GM19240 (cell line): ENCODE measurements around the gene GIMAP5.
"Not testable (repeated sequence)": the region's sequence is repeated elsewhere in the genome, so short reads cannot be mapped to it uniquely, and the experiment has no call there.

Experiments
- DNase-seq: peaks from one replicate; pipeline ENCODE4 v3.0.0; 2011; ENCODE audit warnings: low spot score; ENCODE audit not compliant: insufficient read length

Gene GIMAP5

DNA sequence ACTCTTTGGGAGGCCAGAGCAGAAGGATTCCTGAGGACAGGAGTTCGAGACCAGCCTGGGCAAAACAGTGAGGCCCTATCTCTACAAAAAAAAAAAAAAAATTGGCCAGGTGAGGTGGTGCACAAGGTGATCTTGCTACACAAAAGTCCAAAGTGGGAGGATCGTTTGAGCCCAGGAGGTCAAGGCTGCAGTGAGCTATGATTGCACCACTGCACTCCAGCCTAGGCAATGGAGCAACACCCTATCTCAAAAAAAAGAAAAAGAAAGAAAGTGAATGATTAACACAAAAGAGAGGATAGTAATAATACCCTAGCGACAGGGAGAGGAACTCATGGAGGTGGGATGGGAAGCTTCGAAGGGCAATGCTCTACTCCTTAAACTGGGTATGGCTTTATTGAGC lies 32.5 kb downstream of the GIMAP5 start:
- DNase-seq: no peak

DNA sequence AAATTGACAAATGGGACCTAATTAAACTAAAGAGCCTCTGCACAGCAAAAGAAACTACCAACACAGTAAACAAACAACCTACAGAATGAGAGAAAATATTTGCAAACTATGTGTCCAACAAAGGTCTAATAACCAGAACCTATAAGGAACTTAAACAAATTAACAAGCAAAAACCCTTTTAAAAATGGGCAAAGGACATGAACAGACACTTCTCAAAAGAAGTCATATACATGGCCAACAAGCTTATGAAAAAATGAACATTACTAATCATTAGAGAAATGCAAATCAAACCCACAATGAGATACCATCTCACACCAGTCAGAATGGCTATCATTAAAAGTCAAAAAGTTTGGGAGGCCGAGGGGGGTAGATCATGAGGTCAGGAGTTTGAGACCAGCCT lies 36.9 kb downstream of the GIMAP5 start:
- not testable (repeated sequence) for DNase-seq

DNA sequence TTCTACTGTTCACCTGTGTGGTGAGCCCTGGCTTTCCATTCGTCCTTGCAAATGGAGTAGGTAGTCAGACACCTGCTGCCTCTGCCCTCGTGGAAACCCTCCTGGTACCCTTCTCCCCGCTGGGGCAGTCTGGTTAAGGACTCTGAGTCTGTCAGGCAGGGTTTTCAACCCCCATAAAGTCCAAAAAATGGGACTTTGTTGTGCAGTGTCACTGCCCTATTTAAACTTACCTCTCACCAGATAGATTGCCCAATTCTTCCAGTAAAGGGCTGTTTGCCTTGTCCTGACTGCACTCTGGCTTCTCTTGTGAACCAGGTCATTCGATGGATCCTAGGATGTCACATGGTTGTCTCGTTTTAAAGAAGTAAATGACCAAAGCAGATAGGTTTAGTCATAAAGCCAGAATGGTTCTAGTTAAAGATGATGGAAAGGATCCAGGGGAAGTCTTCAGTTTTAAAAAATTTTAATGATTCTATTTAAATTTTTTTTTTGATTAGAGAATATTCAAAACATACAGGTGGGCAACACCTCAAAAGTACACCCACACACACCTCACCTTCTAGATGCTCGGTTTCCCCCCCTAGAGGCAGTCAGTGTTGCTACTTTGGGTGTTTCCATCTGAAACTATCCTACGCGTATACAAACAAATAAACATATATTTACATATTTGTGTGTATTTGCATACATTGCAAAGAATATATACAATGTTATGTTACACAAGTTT lies 41.0 kb downstream of the GIMAP5 start:
- DNase-seq: no peak

DNA sequence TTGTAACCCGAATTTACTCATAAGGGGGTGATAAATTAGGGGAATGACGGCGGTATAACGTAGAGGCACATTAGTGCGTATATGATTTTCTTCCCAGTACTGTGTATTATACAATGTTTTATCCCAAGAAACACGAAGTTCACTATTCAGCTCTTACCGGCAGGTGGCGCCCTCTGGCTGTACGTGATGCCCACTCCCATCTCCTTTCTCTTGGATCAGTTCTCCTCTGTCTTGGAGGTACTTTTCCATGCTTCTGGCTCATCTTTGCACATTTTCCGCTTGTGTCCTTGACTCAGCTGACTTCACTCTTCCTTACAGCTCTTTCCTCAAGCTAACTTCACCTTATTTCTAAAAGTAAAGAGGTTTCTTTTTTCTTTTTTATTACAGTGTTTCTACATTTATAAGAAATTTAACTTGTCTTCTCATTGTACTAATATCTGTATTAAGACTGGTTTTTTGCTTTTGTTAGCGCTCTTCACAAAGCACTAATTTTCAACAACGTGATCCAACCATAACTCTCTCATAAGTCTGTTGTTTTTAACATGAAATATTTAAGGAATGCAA lies 41.6 kb downstream of the GIMAP5 start:
- DNase-seq: no peak

DNA sequence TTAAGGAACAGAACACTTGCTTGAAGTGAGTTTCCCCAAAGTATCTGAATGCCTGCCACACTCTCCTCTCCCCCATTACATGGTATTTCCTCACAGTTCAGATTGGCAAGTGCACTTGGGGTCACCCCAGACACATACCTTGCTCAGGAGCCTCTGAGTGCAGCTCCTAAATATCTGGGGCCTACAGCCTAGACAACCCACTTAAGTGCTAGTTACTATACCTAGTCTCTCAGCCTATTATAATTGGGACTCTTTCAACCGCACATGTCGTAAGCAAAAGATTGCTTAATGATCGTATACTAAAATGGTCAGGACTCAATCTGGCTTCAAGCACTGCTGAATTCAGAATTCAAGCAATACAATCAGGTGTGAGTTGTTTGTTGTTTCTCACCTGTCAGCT lies 43.1 kb downstream of the GIMAP5 start:
- DNase-seq: no peak

DNA sequence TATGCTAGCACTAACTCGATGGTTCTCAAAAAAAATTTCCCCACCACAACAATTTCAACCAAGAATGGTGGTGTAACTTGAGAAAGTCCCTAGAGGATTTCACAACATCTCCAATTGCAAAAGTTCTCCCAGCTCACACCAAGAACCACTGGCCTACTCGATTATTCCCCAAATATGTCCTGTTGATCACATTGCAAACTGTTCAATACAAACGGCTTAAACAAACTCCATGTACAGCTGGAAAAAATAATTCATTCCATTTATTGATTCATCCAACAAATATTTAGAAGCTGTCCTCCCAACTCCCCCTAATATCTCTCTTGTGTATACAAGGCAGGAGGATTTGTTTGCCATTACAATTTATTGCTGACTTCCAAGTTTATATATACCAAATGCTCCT lies 43.9 kb downstream of the GIMAP5 start:
- no peak for DNase-seq

DNA sequence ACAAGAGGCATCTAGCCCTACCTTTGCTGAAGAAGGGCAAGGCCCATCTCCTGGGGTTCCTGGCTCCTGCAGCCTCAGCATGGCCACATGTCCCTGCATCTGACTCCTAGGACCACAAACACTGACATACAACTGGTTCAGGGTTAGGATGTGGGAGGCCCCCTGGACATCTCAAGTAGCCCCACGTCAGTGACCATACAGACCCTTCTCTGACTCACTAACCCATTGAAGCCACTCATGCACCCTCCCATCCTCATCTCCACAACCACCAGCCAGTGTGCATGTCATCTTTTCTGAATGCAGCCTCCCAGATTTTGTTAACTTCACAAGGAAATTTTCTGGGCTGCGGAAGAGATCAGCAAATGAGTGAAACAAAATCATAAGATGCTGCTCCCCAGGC lies 44.7 kb downstream of the GIMAP5 start:
- DNase-seq: no peak

DNA sequence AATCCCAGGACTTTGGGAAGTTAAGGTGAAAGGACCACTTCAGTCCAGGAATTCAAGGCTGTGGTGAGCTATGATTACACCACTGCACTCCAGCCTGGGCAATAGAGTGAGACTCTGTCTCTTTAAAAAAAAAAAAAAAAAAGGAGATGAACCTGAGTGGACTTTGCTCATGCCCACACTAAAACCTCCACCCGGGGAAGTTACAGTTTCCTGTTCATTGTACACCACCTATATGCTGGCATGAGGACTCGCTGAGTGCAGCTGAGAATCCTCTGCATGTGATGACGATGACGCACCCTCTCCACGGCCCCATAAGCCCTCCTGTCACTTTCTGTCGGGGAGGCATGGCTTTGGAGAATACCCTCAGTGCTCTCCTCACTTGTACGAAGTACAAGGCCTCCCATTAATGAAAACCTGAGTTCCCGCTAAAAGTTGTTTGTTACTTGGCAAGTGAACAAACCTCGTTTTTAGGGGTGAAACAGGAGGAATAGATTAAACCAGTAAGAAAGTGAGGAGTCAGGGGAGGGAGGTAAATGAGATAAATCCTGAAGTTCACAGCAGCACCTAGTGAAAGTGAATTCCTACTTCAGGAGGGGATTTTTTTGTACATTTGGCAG lies 47.0 kb downstream of the GIMAP5 start:
- DNase-seq: no peak

DNA sequence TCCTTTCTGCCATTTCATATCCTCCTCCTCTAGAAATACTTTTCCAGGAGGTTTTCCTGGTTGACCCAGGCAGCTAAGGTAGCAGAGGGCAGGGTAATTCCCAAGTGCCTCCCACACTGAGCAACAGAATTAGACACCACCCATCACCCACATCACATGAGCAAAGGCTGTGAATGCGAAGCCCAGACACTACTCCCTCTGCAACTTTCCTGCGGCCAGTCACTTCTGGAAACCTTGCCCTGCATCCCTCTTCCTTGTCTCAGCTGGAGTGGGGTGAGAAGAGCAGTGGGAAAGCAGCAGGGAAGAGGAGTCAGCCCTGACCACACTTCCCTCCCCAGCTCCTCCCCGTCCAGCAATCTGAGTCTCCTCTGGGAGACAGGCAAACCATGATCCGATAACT lies 47.7 kb downstream of the GIMAP5 start:
- DNase-seq: no peak

DNA sequence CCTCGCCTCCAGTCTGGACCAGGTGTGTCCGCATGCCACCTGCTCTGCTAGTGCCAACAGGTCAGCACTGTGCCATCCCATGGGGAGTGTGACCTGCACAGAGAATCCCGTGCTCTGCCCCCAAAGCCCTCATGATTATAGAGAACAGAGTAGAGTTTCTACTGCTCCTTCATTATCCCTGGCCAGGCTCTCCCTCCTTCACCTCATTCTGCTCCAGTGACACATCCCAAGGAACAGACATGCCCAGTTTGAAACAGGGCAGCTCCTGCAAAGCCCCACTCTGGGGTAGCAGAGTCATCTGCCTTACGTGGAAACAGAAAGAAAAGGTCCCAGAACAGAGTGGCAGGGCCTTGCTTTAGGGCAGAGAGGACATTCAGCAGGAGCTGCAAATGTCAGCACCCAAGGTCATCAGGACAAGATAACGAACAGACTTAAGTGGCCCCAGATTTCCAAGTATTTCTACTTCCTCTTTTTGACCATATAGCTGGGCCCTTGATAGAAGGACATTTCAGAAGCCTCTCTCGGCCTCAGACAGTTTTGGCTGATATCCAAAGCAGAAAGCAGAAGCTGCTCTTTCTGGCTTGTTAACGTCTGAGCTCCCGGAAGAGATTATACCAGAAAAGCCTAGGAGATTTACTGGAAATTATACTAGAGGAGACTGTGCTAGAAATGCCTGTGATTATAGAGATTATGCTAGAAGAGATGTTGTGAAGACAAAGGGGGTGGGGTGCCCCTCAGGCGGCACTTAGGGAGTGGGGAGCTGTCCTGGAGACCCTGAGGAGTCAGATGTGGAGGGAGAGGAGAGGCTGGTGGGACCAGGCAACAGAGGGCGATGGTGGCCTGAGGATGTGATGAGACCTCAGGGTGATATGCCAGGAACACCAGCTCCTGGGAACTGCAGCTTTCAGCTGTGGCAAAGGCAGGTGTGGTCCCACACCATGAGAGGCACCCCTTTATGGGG lies 50.4 kb downstream of the GIMAP5 start:
- DNase-seq: no peak

DNA sequence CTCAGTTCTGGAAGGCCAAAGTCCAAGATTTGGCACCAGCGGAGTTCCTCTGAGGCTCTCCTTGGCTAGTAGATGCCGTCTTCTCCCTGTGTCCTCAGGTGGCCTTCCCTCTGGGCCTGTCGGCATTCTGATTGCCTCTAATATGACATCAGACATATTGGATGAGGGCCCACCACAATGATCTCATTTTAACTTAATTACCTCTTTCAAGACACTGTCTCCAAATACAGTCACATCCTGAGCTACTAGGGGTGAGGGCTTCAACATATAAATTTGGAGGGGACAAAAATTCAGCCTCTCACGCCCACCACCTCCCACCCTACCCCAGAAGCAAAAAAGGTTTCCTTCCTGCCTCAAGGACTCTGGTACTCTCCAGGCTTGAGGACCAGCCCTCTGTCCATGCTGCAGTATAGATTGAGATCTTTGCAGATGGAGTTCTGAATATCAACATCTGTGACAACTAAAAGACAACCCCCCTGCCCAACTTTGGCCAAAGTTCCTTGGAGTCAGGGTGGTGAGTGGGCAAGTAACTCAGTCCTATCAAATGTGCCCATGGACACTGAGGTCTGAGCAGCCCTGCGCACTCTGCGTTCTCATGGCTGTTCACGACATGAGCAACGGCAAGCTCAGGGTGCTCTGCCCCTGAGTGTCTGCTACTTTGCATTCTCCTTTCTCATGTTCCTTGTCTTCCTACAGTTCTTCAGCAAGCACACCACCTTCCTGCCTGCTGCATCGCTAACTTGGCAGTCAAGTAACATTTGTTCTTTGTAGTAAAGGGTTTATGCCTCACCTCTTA lies 51.5 kb downstream of the GIMAP5 start:
- no peak for DNase-seq

DNA sequence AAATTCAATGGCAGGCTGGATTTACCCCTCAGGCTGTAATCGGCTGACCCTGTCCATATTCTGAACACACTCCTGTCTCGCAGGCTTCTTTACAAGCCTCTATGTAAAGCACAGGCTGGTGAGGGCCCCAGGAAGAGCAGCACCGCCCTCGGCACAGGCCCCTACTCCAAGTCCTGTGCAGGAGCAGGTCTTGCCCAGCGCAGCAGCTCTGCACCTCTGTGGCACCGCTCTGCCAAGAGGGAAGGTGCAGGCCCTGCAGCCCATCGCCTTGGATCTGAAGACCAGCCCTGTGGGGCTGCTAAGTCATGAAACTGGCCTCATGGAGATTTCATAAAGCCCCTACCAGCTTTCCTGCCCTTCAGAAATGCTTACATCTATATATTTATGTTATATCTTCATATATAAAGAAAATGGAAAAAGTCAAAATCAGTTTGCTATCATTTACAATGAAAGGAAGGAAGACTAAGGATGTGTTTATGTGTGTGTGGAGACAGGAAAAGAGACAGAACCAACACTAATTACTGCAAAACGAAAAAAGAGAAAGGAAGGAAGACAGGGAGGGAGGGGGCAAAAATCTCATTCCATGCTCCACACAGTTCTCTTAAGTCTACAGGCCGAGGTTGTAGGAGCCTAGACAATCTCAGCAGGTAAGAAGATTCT lies 53.3 kb downstream of the GIMAP5 start:
- no peak for DNase-seq

DNA sequence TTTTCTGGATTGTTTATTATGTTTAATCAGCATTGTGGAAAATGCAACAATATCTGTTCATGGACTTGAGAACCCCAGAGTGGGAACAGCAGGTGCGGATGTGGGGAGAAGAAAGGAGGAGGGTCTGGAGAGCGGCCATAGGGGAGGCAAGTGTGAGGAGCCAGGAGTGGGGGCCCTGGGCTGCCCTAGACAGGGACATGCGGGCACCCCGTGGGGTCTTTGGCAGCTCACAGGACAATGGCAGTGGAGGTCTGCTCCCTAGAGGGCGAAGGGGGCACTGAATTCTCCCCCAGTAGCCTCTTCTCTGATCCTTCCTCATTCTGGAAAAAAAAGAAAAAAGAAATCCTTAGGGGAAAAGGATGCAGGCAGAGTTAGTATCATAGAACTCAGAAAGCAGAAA lies 54.1 kb downstream of the GIMAP5 start:
- no peak for DNase-seq

DNA sequence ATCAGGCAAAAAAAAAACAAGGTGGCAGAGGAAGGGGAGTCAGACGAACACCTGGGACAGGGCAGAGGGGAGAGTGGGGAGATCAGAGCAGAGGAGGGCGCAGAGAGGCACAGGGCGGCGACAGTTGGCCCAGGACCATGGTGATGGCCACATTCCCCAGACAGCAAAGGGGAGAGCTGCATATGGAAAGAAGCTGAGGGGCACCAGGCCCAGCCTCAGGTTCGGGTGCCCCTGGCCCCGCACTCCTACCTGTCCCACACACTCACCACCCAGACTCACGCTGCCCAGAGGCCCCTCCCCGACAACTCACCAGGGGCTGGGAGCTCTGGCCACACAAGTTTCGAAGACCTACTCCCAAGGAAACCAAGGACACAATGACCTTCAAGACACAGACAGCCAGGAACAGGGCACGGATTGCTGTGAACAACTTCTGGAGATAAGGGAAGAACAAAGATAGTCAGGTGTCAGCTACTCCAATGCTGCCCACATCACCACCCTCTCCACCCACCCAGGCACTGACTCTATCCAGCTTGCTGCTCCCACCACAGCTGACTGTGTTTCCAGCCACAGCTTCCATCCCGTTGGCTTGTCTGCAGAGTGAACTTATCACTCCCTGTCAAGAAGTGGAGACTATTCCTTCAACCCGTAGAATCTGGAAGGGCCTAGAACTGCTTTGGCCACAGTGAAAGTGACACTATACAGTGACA lies 54.7 kb downstream of the GIMAP5 start:
- no peak for DNase-seq
